GM12891 (cell line): ENCODE data around the gene KAZN.

ENCODE experiments used
- DNase-seq: peaks from one replicate; pipeline ENCODE4 v3.0.0; 2011; ENCODE audit warnings: low spot score; ENCODE audit not compliant: insufficient read length
- FAIRE-seq: peaks from 2 replicates; lab custom pipeline; 2011; peaks lifted over from hg19 to GRCh38; lab: Jason Lieb, UNC
- PAX5 ChIP-seq: IDR thresholded peaks from 2 replicates; pipeline ENCODE4 v1.6.1; 2011; ENCODE audit warnings: low read length, moderate library complexity, mild to moderate bottlenecking; ENCODE audit not compliant: insufficient read depth, severe bottlenecking
- POLR2A ChIP-seq: IDR thresholded peaks from 2 replicates; pipeline ENCODE4 v1.6.1; 2011; ENCODE audit warnings: low read depth, low read length, control low read depth
- POLR2AphosphoS5 ChIP-seq: IDR thresholded peaks from 2 replicates; pipeline ENCODE4 v1.6.1; 2011; ENCODE audit warnings: low read depth, low read length, control low read depth
- POU2F2 ChIP-seq: IDR thresholded peaks from 2 replicates; pipeline ENCODE4 v1.6.1; 2011; ENCODE audit warnings: low read depth, mild to moderate bottlenecking, control low read depth, low read length, moderate library complexity
- SPI1 ChIP-seq: IDR thresholded peaks from 2 replicates; pipeline ENCODE4 v1.6.1; 2011; ENCODE audit warnings: low read depth, low read length, control low read depth
- TAF1 ChIP-seq: IDR thresholded peaks from 2 replicates; pipeline ENCODE4 v1.6.1; 2011; ENCODE audit warnings: low read depth, low read length, control low read depth

KAZN gene

DNA sequence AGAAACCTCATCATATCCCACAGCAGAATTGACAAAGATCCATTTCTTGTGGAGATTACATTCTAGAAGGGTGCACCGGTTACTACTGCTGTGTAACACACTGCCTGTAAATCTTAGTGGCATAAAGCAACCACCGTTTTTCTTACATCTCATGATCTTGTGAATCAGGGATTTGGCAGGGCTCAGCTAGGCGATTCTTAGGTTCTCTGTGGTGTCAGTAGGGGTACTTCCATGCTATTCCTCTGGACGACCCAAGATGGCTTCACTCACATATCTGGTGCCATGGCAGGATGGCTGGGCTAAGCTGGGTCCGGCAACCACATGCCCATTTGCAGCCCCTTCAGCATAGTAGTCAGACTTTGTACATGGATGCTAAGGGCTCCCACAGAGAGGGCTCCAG is 375.3 kb downstream of the KAZN start:
- TF ChIP-seq POU2F2 (no peak), POLR2AphosphoS5 (no peak), TAF1 (no peak), SPI1 (no peak), PAX5 (no peak)
- FAIRE-seq (no peak), DNase-seq (no peak)

DNA sequence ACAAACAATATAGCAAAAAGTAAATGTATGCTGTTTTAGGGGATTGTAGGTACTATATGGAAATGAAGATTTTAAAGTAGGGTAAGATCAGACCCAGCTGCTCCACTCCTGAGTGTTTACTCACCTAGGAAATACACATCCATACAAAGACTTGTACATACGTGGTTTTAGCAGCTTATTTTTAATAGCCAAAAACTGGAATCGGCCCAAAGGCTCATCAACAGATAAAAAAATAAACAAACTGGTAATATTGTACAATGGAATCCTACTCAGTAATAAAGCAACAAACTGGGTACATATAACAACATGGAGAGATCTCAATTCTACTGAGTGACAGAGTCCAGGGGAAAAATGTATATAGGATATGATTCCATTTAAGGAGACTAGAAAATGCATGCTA is 375.9 kb downstream of the KAZN start:
- FAIRE-seq (no peak), DNase-seq (no peak)
- TF ChIP-seq POU2F2 = no peak
- no peak for TF ChIP-seq TAF1
- no peak for TF ChIP-seq SPI1
- TF ChIP-seq POLR2AphosphoS5 = no peak

DNA sequence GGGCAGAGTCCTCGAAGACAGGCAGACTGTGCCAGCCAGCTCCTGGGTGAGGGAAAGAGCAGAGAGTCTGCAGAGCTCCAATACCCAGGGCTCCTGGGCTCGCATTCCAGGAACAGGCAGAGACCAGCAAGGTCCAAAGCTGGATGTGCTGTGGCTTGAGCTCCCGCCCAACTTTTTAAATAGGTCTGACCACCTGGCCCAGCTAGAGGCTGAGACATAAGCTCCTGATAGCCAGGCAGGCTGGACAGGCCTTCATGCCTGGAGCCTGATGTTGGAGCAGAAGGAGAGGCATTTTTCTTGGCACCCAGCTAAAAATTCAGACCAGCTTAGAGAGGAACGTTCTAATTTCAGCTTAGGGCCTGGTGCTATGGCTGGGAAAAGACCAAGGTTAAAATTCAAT is 376.6 kb downstream of the KAZN start:
- FAIRE-seq (no peak), DNase-seq (no peak)
- TF ChIP-seq POLR2AphosphoS5 (no peak), POU2F2 (no peak), SPI1 (no peak), TAF1 (no peak), POLR2A (no peak), PAX5 (no peak)

DNA sequence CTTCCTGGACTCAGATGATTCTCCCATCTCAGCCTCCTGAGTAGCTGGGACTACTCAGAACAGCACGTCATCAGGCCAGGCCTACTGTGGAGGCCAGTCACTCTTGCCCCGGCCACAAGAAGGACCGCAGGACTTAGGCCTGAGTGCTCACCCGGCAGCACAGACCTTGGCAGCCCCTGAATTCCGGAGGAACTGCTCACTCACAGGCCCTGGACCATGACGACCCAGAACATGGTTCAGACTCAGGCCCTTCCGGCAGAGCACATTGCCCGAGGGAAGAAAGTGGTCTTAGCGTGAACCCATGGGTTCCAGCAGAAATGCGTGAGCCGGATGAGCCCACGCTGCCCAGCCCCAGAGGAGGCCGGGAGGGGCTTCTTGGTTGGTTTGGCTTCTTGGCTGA is 377.8 kb downstream of the KAZN start:
- DNase-seq (no peak), FAIRE-seq (no peak)
- TF ChIP-seq PAX5 (no peak), SPI1 (no peak), POLR2A (no peak), POU2F2 (no peak), POLR2AphosphoS5 (no peak), TAF1 (no peak)

DNA sequence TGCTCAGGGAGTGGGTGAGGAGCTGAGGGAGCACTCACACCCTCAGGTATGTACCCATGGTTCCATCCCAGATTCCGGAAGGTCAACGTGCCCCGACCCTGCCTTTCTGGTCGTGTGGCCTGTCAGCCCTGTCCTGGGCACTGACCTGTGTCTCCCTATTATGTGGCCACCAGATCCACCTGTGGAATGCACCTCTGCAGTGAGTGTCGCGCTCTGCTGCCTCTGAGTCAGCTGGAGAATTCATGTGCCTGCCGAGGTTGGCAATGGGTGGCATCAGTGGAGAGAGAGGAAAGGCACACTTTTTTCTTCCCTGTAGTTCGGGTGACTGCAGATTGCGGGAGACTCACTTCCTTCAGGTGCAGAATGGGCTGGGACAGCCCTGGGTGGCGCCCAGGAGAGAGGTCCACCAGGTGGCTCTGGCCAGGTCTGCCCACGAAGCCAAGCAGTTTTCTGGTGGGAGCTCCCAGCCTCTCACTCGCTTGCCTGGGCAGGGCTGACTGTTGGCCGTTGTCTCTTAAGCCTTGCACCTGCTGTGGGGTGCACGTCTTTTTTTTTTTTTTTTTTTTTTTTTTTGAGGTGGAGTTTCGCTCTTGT is 378.9 kb downstream of the KAZN start:
- DNase-seq (no peak), FAIRE-seq (no peak)
- TF ChIP-seq POU2F2 (no peak), POLR2AphosphoS5 (no peak), POLR2A (no peak), TAF1 (no peak), SPI1 (no peak), PAX5 (no peak)

DNA sequence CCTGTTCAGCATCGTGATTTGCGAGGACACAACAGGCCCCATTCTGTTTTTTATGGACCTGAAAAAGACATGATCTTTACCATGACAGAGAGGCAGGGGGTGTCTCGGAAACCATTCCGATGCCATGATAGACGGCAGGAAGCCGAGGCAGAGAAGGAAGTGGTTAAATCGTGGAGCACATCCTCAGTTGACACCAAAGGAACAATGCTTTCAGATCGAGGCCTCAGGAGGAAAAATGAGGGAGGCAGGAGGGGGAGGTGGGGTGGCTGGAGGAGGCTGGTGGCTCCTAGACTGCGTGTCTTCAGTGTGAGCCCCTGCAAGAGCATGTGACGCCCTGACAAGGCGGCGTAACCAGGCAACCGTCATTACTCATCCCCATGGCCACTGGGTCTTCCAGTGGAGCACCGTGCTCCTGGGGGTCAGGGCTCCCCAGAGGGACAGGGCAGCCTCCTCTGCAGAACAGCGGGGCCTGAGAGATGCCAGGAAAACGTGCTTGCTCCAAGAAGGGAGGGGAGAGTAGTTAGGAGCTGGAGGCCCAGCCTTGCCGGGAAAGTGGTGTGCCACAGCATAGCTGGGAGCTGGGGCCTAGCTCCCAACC is 382.2 kb downstream of the KAZN start:
- no peak for TF ChIP-seq POU2F2
- no peak for TF ChIP-seq POLR2AphosphoS5
- TF ChIP-seq SPI1 = no peak
- TF ChIP-seq POLR2A = no peak
- no peak for TF ChIP-seq PAX5
- no peak for TF ChIP-seq TAF1
- DNase-seq (no peak), FAIRE-seq (no peak)

DNA sequence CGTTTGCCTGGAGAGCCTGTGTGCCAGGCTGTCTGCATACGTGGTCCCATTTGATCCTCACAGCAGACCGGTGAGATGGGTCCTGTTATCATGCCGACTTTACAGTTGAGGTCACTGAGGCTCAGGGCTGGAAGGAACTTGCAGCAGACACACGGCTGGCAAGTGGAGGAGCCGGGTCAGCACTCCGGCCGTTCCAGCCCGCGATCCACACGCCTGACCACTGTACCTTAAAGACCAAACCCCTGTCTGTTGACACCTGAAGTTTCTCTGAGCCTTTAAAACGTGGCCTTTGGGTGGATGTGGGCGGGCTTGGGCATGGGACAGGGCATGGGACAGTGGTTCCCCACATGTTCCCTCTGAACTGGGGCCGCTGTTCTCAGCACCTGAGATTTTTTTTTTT is 383.5 kb downstream of the KAZN start:
- DNase-seq (no peak), FAIRE-seq (no peak)
- no peak for TF ChIP-seq POLR2A

DNA sequence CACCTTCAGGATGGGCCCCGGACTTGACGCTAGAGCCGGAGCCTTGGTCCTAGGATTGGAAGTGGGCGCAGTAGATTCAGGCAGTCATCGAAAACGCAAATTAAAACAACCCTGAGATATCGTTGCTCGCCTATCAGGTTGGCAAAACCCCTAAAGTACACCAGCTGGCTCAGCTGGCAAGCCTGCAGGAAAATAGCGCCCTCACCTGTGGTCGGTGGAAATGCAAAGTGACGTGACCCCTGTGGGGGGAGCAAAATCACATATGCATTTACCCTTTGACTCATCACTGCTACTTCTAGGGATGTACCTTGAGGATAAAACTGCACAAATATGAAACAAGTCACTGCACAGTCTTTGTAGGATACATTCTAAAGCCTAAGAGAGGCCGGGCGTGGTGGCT is 384.8 kb downstream of the KAZN start:
- no peak for DNase-seq
- no peak for TF ChIP-seq PAX5
- no peak for TF ChIP-seq POU2F2
- no peak for TF ChIP-seq SPI1
- no peak for TF ChIP-seq POLR2AphosphoS5
- no peak for TF ChIP-seq POLR2A
- TF ChIP-seq TAF1 = no peak
- FAIRE-seq = no peak

DNA sequence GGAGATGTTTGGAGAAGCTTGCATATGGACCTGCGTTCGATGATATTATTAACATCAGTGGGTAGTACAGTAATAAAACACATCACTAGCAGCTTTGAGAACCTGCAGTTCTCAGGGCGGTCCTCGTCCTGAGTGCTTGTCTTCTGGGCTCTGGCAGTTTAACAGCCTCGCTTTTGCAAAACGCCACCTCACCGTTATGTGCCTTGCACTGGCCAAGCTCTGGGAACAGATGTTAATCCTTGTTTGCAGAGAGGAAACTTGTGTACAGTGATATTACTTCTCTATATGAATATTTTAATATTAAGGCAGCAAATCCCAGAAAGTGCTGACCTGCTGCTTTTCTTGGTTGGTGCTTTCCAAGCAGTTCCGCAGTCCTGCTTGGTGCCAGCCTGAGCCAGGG is 387.7 kb downstream of the KAZN start:
- DNase-seq (no peak), FAIRE-seq (no peak)
- TF ChIP-seq POLR2AphosphoS5 (no peak), TAF1 (no peak), PAX5 (no peak), SPI1 (no peak)

DNA sequence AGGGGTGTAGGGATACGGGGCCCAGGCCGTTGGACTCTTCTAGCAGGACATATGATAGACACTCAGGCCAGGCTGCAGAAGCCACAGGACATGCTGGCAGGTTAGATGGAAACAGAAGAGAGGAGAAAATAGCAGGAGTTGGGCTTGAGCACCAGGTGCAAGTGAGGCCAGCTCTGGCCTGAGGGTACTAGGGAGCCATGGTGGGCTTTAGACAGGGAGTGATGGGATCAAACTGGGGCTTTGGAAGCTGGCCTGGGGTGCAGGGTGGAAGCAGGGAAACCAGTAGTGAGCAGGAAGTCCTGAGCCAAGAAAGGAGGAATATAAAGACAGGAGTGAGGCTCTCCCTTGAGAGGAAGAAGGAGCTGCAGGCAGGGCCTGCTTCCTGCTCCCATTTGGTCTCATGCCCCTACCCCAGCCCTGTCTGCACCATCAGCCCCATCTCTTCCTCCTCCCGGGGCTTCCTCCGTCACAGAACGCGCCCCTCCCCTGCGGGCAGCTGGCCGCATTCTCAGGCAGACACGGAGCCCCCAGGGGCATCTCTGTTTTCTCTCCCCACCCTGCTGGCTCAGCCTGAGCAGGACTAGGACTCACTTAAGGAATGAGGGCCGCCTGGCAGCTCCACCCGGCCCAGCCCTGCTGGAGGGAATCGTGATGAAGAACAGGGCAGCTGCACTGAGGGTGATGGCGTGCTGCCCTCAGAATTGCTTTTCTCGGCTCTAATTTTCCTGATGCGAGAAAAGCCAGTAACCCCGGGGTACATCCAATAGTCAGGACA is 389.5 kb downstream of the KAZN start:
- TF ChIP-seq PAX5 (no peak), POLR2AphosphoS5 (no peak), SPI1 (no peak)
- no peak for FAIRE-seq
- DNase-seq = no peak
